NB4 (cell line): Measurements from ENCODE around the gene KSR1.

Experiments
- MYC ChIP-seq: IDR thresholded peaks from 2 replicates; pipeline ENCODE4 v1.6.1; 2011; ENCODE audit warnings: low read depth, low read length
- POLR2A ChIP-seq: IDR thresholded peaks from 2 replicates; pipeline ENCODE4 v1.6.1; 2011; ENCODE audit warnings: mild to moderate bottlenecking; ENCODE audit not compliant: insufficient read length; ENCODE audit errors: extremely low read depth
- TF ChIP-seq, protein P1 (sequence below): IDR thresholded peaks from one replicate; pipeline ENCODE4 v1.5.1; 2012; ENCODE audit warnings: low read depth, low read length
- TF ChIP-seq, protein P2 (sequence below): IDR thresholded peaks from 2 replicates; pipeline ENCODE4 v1.6.1; 2011; ENCODE audit warnings: low read depth, low read length

DNA sequence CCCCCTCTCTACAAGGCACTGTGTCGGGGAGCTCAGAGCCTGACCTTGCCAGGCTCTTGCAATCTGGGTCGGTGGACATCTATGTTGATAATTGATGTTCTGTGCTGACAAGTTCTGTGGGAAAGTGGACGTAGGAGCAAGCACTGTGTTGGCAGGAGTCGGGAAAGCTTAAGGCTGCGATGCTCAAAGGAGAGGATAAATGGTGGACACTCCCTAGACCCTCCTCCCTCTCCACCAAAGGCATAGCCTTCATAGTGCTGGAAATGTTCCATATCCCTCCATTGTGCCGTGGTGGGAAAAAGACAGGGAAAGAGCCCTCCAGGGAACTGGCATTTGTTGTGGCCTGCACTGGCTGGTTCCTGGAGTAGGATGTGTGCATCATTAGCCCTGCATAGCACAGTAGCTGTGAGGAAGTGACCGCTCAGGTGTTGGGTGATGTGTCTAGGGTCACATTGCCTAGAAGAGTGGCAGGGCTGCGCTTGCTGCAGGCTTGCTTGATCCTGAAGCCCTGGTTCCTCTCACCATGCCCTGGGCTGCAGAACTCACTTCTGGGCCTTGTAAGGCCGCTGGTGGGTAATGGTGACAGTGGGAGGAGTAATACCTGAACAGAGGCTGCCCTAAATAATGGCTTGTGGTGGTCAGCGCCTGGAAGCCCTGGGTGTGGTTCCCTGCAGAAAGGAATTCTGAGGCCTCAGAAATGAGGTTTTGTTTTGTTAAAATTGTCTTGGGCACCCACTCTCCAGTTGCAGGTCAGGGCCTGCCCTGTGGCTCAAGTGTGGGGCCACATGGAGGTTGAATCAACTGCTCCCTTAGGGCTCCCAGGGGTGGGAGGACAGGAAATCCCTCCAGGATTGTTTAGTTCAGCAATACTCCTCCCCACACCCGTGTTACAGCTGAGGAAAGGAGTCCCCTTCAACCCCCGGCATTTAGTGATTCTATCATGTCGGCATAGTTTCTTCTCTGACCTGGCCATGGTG is 62.6 kb downstream of the KSR1 start:
- TF ChIP-seq, protein P1, sequence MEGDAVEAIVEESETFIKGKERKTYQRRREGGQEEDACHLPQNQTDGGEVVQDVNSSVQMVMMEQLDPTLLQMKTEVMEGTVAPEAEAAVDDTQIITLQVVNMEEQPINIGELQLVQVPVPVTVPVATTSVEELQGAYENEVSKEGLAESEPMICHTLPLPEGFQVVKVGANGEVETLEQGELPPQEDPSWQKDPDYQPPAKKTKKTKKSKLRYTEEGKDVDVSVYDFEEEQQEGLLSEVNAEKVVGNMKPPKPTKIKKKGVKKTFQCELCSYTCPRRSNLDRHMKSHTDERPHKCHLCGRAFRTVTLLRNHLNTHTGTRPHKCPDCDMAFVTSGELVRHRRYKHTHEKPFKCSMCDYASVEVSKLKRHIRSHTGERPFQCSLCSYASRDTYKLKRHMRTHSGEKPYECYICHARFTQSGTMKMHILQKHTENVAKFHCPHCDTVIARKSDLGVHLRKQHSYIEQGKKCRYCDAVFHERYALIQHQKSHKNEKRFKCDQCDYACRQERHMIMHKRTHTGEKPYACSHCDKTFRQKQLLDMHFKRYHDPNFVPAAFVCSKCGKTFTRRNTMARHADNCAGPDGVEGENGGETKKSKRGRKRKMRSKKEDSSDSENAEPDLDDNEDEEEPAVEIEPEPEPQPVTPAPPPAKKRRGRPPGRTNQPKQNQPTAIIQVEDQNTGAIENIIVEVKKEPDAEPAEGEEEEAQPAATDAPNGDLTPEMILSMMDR = no peak
- no peak for TF ChIP-seq POLR2A
- TF ChIP-seq, protein P2, sequence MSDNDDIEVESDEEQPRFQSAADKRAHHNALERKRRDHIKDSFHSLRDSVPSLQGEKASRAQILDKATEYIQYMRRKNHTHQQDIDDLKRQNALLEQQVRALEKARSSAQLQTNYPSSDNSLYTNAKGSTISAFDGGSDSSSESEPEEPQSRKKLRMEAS = no peak
- no peak for TF ChIP-seq MYC
